Lung (tissue), 12 donors: ENCODE results near the gene MAPK12. TPM values are rescaled to one million over a fixed set of nuclear protein-coding genes. Genes with fewer than 3 reads are reported as not detected.
A peak's percentile ranks its signal among the peaks of the same experiment; 100 is the strongest.

Experiments
- ATAC-seq: fragments of 200-7000 bp; cut with Tn5 transposase; one replicate; pipeline ENCODE4 v1.9.1; 2020; ENCODE audit warnings: moderate number of reproducible peaks; ENCODE audit not compliant: insufficient read depth, low FRiP score
- DNase-seq, 3 donors: peaks; one replicate each; pipeline ENCODE4 v3.0.0-alpha.2; 2013 to 2017
- H3K27ac ChIP-seq, 2 donors: one replicate each; pipeline ENCODE4 v1.5.1; 2013; ENCODE audit warnings: mild to moderate bottlenecking in 2 of 2, moderate library complexity in 2 of 2, control low read depth in 1 of 2, inconsistent platforms in 1 of 2, low read depth in 1 of 2, low read length in 1 of 2
- H3K27me3 ChIP-seq, 3 donors: one replicate each; pipeline ENCODE4 v1.5.1; 2013; ENCODE audit warnings: low read length in 2 of 3; ENCODE audit not compliant: control insufficient read depth in 3 of 3, insufficient read depth in 3 of 3
- H3K36me3 ChIP-seq, 4 donors: one replicate each; pipeline ENCODE4 v1.5.1; 2013; ENCODE audit warnings: low read length in 4 of 4, mild to moderate bottlenecking in 1 of 4, moderate library complexity in 1 of 4; ENCODE audit not compliant: control insufficient read depth in 4 of 4, insufficient read depth in 4 of 4
- H3K4me1 ChIP-seq, 5 donors: one replicate each; pipeline ENCODE4 v1.5.1; 2013; ENCODE audit warnings: low read length in 5 of 5, mild to moderate bottlenecking in 2 of 5, moderate library complexity in 1 of 5; ENCODE audit not compliant: control insufficient read depth in 5 of 5, insufficient read depth in 5 of 5
- H3K4me3 ChIP-seq: one replicate; pipeline ENCODE4 v1.5.1; 2013; ENCODE audit warnings: mild to moderate bottlenecking, control low read depth, moderate library complexity
- H3K9ac ChIP-seq, 2 donors: one replicate each; pipeline ENCODE4 v1.5.1; 2013; ENCODE audit warnings: low read length in 2 of 2, control low read depth in 1 of 2; ENCODE audit not compliant: insufficient read depth in 1 of 2
- H3K9me3 ChIP-seq, 4 donors: one replicate each; pipeline ENCODE4 v1.5.1; 2013; ENCODE audit warnings: low read length in 3 of 4, mild to moderate bottlenecking in 1 of 4, moderate library complexity in 1 of 4; ENCODE audit not compliant: control insufficient read depth in 4 of 4, insufficient read depth in 3 of 4
- CTCF ChIP-seq: IDR thresholded peaks from 2 replicates; pipeline ENCODE4 v1.5.1; 2012; ENCODE audit warnings: mild to moderate bottlenecking; ENCODE audit errors: control extremely low read depth, extremely low read depth
- WGBS, 2 donors: extraction: QIAGEN DNeasy Blood & Tissue Kit; methylation state at CpG; one replicate each; pipeline ENCODE4 v1.1.7; 2013; 5-methylcytosine and 5-hydroxymethylcytosine counted together
- polyA plus RNA-seq, 2 donors: library from polyadenylated mRNA; stranded (reverse); fragments of 200-250 nt; gene quantifications; one replicate each; pipeline ENCODE4 v1.2.1, GENCODE V29; 2013
- total RNA-seq, 2 donors: library from RNA; depleted of rRNA in 1 of 2; stranded (reverse); fragments of >200 nt in 1 of 2; gene quantifications; one replicate each; pipeline ENCODE4 v1.2.1, GENCODE V29; 2014 to 2021
- donor health status: control.
- donor health status: control.
- donor health status: Bipolar disorder and iron deficiency.
- donor health status: healthy.
- donor health status: DM: yes; HTN: yes; CAD: no.

Gene MAPK12
- total and polyA plus RNA-seq, 4 donors, result 10.4 to 13.1 (median 11.9) TPM

- no peaks in the 10 kb centered on the region for H3K9me3 ChIP-seq
- WGBS, 2 donors, result 91% methylated on average over 25 of the region's 25 CpGs
- H3K27me3 ChIP-seq, result no peaks in the 10 kb centered on the region
- no peak overlapping the region for H3K27ac ChIP-seq
- no peak for ATAC-seq
- peaks cover 18 to 88% (median 35%) of the 10 kb centered on the region in 4 donors for H3K36me3 ChIP-seq
- H3K9ac ChIP-seq, result no peak overlapping the region
- DNase-seq, result no peak
- peaks cover 0 to 3% (median 0%) of the 10 kb centered on the region in 5 donors for H3K4me1 ChIP-seq
- TF ChIP-seq CTCF, result no peak
- H3K4me3 ChIP-seq, result no peak overlapping the region
Observed at GRCh38 chr22:50219800-50220602, 41.5 kb downstream of the MAPK12 start.

GRCh38 chr22:50218996-50219727 is 42.3 kb downstream of the MAPK12 start:
- Histone ChIP-seq H3K27ac (no peak overlapping the region), H3K9ac (no peak overlapping the region), H3K9me3 (no peaks in the 10 kb centered on the region), H3K4me1 (peaks cover 0 to 3% (median 0%) of the 10 kb centered on the region in 5 donors), H3K4me3 (no peak overlapping the region), H3K27me3 (no peaks in the 10 kb centered on the region), H3K36me3 (peaks cover 16 to 82% (median 38%) of the 10 kb centered on the region in 4 donors)
- no peak for TF ChIP-seq CTCF
- WGBS, 2 donors, result 67 to 70% methylated on average over 42 of the region's 42 CpGs
- ATAC-seq, result peak; percentile 70
- peak; percentile 72 to 84 (median 82) for DNase-seq

- Histone ChIP-seq H3K4me1 (peaks cover 0 to 3% (median 0%) of the 10 kb centered on the region in 5 donors), H3K27ac (no peak overlapping the region), H3K9me3 (no peaks in the 10 kb centered on the region), H3K4me3 (no peak overlapping the region), H3K9ac (no peak overlapping the region), H3K27me3 (no peaks in the 10 kb centered on the region), H3K36me3 (peaks cover 14 to 80% (median 38%) of the 10 kb centered on the region in 4 donors)
- TF ChIP-seq CTCF, result no peak
- WGBS, 2 donors, result 90 to 92% methylated on average over 42 to 43 of the region's 43 CpGs
- no peak for ATAC-seq
- DNase-seq, result no peak
Observed at GRCh38 chr22:50218153-50218995, 43.1 kb downstream of the MAPK12 start.
